Choroid plexus epithelial cell (primary cell): Measurements from ENCODE around the gene EYS.

ENCODE experiments used
- DNase-seq: peaks from one replicate; pipeline ENCODE4 v3.0.0-alpha.2; 2010; ENCODE audit warnings: low read depth
- H3K4me3 ChIP-seq: 2 replicates; pipeline ENCODE4 v1.5.1; 2011; ENCODE audit warnings: low read depth, mild to moderate bottlenecking, control low read depth, low read length, moderate library complexity
- TF ChIP-seq, protein P1 (sequence below): conservative IDR thresholded peaks from 2 replicates; pipeline ENCODE4 v1.5.1; 2011; ENCODE audit warnings: low read depth, mild to moderate bottlenecking, control low read depth, inconsistent platforms, low read length, moderate library complexity

EYS gene

DNA sequence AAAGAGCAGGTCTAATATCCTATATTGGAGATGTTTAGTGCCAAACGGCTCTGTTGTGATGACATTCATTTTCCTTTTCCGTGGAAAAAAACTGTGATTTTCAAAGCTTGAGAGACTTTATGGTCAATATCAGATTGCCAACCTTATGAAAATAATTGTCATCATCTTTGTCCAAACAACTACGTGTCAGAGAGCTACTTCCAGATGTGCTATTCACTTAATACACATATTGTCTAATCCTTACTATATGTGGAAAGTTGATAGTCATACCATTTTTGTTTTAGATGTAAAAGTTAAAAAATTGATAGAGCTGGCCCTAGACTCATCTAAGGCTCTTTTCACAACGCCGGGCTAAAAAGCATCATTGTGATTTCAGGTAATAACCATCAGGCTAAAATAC, 1521.4 kb downstream of the EYS start:
- no peak for DNase-seq
- H3K4me3 ChIP-seq = no peak overlapping the region
- TF ChIP-seq, protein P1, sequence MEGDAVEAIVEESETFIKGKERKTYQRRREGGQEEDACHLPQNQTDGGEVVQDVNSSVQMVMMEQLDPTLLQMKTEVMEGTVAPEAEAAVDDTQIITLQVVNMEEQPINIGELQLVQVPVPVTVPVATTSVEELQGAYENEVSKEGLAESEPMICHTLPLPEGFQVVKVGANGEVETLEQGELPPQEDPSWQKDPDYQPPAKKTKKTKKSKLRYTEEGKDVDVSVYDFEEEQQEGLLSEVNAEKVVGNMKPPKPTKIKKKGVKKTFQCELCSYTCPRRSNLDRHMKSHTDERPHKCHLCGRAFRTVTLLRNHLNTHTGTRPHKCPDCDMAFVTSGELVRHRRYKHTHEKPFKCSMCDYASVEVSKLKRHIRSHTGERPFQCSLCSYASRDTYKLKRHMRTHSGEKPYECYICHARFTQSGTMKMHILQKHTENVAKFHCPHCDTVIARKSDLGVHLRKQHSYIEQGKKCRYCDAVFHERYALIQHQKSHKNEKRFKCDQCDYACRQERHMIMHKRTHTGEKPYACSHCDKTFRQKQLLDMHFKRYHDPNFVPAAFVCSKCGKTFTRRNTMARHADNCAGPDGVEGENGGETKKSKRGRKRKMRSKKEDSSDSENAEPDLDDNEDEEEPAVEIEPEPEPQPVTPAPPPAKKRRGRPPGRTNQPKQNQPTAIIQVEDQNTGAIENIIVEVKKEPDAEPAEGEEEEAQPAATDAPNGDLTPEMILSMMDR = no peak

DNA sequence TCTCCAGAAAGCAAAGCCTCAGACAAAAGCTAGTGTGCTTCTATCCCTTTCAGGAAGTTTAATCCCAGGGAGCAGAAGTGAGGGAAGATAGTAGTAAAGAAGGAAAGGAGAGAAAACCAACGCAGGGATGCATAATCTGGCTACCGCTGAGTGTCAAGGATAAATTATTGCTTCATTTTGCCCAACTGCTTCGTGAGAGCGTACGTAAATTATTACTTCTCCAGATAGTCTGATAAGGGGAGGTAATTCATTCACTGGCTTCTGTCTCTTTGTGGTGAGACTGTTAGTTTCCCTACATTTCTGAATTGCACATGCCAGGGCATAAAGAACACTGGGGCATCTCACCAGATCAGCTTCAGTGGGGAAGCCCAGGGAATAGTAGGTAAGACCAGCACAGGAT, 1531.7 kb downstream of the EYS start:
- no peak for DNase-seq
- no peak overlapping the region for H3K4me3 ChIP-seq
- TF ChIP-seq, protein P1 = no peak

DNA sequence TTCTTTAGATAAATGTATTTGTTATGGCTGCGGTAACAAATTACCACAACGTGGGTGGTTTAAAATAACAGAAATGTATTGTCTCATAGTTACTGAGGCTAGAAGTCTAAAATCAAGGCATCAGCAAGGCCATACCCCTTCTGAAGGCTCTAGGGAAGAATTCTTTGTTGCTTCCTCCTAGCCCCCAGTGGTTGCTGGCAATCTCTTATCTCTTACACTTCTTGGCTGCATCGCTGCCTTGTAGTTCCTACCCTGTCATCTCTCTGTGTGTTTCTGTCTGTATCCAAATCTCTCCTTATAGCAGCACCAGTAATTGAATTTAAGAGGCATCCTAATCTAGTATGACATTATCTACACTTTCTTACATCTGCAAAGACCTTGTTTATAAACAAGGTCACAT, 1536.7 kb downstream of the EYS start:
- DNase-seq = peak; percentile 33
- no peak overlapping the region for H3K4me3 ChIP-seq
- TF ChIP-seq, protein P1 = no peak

DNA sequence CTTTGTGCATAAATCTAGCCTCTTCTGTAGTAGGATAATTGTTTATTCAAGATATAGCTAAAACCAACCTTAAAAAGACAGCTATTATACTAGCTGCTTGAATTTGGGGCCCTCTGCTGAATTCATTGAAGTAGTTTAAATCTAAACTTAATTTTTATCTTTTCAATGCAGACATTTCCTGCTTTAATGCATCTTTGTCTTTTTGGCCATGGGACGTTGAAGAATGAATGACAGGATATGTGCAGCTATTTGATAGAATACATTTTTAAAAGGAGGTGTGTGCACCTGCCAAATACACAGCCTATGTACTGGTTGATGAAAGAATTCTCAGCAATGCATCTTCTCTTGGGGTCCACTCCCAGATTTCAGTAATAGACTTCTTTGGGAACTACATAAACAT, 1546.5 kb downstream of the EYS start:
- no peak overlapping the region for H3K4me3 ChIP-seq
- TF ChIP-seq, protein P1 = no peak
- DNase-seq = no peak

DNA sequence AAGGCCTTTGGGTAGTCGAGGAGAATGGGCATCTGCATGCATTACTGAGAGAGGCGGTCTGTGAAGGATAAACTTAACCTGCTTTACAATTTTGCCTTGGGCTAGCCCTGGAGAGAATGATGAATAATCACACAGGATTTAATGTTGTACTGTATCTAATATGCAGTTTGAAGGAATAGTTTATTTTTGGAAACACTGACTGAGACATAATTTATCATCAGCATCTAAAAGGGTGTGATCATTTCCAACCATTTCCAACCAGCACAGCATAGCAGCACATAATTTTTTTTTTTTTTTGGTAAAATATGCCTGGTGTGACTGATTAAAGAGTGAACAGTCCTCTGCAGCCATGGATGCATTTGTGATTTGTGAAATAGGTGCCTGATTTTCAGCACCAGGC, 1552.0 kb downstream of the EYS start:
- no peak overlapping the region for H3K4me3 ChIP-seq
- no peak for DNase-seq
- TF ChIP-seq, protein P1 = no peak

DNA sequence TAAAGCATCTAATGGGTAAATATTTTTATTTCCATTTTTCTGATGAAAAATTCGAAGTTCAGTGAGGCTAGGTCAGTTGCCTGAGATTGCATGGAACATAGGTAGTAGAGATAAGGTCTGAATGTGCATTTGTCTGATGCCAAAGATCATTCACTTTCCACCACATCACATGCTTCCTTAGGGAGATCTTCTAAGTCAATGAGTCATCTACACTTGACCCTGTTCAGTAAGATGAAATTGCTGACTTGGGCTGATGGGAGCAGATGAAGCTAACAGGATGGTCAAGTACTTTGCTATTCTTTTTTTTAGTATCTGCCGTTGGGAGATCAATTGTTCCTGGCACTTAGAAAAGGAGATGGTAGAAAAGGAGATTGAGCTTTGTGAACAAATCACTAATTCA, 1560.2 kb downstream of the EYS start:
- H3K4me3 ChIP-seq = no peak overlapping the region
- TF ChIP-seq, protein P1 = no peak
- DNase-seq = no peak

DNA sequence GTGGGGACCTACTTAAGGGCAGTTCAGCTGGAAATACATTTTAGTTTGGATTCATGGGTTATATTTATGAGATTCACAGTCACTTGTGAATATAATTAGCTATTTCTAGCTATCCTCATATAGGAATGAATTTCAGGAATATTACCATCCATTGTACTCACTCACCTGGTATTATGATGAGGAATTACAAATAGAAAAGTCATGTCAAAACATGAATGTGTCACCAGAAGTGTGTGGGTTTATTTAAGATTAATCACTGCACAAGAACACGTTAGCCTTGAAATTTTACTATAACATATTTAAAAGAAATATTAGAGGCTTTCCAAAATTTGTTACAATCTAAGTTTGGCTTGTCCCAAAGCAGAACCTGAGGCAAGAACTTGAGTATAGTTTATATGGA, 1560.9 kb downstream of the EYS start:
- H3K4me3 ChIP-seq = no peak overlapping the region
- TF ChIP-seq, protein P1 = no peak
- DNase-seq = no peak
